Psoas muscle (tissue), 8 donors: ENCODE results near the gene TLCD3B. TPM values are rescaled to one million over a fixed set of nuclear protein-coding genes. Genes with fewer than 3 reads are reported as not detected.

Experiments used
- ATAC-seq, 4 donors: fragments of 200-7000 bp; cut with Tn5 transposase; one replicate each; pipeline ENCODE4 v1.9.1; 2020; ENCODE audit warnings: moderate library complexity in 3 of 4, mild to moderate bottlenecking in 2 of 4
- DNase-seq, 2 donors: peaks; one replicate each; pipeline ENCODE4 v3.0.0-alpha.2; 2020
- H3K27ac ChIP-seq: fragments of 200-600 bp; one replicate; pipeline ENCODE4 v1.8.0; 2022
- H3K27me3 ChIP-seq, 3 donors: fragments of 200-600 bp in 1 of 3; one replicate each; pipeline versions ENCODE4 v1.6.1 to v1.8.0; 2013 to 2022; ENCODE audit warnings: low read length in 2 of 3, mild to moderate bottlenecking in 2 of 3, moderate library complexity in 1 of 3; ENCODE audit not compliant: insufficient read depth in 3 of 3
- H3K36me3 ChIP-seq, 2 donors: fragments of 200-600 bp in 1 of 2; one replicate each; pipeline versions ENCODE4 v1.6.1 to v1.8.0; 2013 to 2022; ENCODE audit warnings: low read depth in 1 of 2, mild to moderate bottlenecking in 1 of 2, moderate library complexity in 1 of 2; ENCODE audit not compliant: insufficient read depth in 1 of 2
- H3K4me1 ChIP-seq: fragments of 200-600 bp; one replicate; pipeline ENCODE4 v1.8.0; 2022
- H3K4me3 ChIP-seq: fragments of 200-600 bp; one replicate; pipeline ENCODE4 v1.8.0; 2022; ENCODE audit warnings: mild to moderate bottlenecking
- H3K9me3 ChIP-seq: fragments of 200-600 bp; one replicate; pipeline ENCODE4 v1.8.0; 2022
- WGBS, 3 donors: extraction: QIAGEN DNeasy Blood & Tissue Kit; methylation state at CpG; one replicate each; pipeline versions ENCODE4 v1.1.6 to v1.1.7; 2013; 5-methylcytosine and 5-hydroxymethylcytosine counted together
- intact Hi-C, 2 donors: fragments of 100-400 bp; cut with DNase I; formaldehyde crosslinking; loops; one replicate each; pipeline versions ENCODE4 v1.11.0 to v1.14.2; 2022
- polyA plus RNA-seq, 3 donors: library from polyadenylated mRNA; stranded (reverse); fragments of 200-250 nt; gene quantifications; one replicate each; pipeline ENCODE4 v1.2.3, GENCODE V29; 2013
- total RNA-seq, 4 donors: library from RNA; stranded (reverse); fragmentation: NEBNext Ultra II Directional in 2 of 4; extraction: Animal tissue kit (Norgen Biotek cat#: 25700) in 2 of 4; gene quantifications; one replicate each; pipeline versions ENCODE4 v1.2.1 to v1.2.4, GENCODE V29; 2021 to 2023
- TF ChIP-seq, protein P1 (sequence below): fragments of 200-600 bp; IDR thresholded peaks from one replicate; pipeline ENCODE4 v1.8.0; 2022; ENCODE audit warnings: antibody characterized with exemption
- donor health status: healthy with polysubstance abuse.
- donor health status: DM: no; HTN: no; CAD: no; lungs with moderate emphysema.
- donor health status: Bipolar disorder and iron deficiency.
- donor health status: healthy.
- donor health status: DM: yes; HTN: yes; CAD: no.
- donor health status: DM: no; HTN: no; CAD: no.
- donor health status: DM: no; HTN: no; CAD: no.
- donor health status: DM: yes; HTN: yes; CAD: no.

The TLCD3B gene
- total and polyA plus RNA-seq, 7 donors = 0.13 to 1.9 (median 0.22) TPM

DNA sequence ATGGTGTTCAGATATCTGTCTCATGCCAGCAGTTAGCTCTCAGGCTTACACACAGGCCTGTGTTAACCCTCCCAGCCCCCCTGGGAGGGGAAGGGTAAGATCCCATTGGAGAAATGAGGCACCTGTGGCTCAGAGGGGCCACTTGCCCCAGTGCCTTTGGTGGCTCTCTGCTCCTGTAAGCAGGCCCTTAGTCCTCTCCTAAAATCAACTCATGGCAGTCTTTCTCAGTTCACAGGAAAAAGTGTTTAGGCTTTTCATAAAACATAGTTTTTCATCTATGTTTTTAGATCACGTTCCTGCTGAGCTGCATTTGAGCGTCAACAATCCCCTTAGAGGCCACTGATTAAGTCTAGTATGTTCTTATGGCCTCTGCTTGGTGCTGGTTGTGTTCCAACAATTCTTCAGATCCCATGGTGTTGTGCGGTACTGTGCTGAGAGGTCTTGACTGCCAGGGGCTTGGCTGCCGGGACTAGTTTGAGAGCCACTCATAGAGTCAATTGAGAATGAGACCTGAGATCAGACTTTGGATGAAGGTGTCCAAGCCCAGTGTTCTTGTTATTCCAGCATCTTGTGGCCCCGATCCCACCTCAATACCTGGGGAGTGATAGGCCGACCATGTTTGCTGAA, 46.8 kb downstream of the TLCD3B start:
- Histone ChIP-seq H3K27me3 (no peaks in the 10 kb centered on the region), H3K9me3 (no peaks in the 10 kb centered on the region), H3K4me3 (no peak overlapping the region), H3K27ac (no peak overlapping the region), H3K36me3 (peaks cover 20 to 100% of the 10 kb centered on the region in 2 donors), H3K4me1 (no peaks in the 10 kb centered on the region)
- TF ChIP-seq, protein P1, sequence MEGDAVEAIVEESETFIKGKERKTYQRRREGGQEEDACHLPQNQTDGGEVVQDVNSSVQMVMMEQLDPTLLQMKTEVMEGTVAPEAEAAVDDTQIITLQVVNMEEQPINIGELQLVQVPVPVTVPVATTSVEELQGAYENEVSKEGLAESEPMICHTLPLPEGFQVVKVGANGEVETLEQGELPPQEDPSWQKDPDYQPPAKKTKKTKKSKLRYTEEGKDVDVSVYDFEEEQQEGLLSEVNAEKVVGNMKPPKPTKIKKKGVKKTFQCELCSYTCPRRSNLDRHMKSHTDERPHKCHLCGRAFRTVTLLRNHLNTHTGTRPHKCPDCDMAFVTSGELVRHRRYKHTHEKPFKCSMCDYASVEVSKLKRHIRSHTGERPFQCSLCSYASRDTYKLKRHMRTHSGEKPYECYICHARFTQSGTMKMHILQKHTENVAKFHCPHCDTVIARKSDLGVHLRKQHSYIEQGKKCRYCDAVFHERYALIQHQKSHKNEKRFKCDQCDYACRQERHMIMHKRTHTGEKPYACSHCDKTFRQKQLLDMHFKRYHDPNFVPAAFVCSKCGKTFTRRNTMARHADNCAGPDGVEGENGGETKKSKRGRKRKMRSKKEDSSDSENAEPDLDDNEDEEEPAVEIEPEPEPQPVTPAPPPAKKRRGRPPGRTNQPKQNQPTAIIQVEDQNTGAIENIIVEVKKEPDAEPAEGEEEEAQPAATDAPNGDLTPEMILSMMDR = no peak
- WGBS, 3 donors = 75 to 94% (median 82%) methylated on average over 6 of the region's 6 CpGs
- no peak for DNase-seq
- intact Hi-C loops = loop anchor here in 1 of 2 donors (1.0 kb wide), 1 partner anchor 9 kb away; no protein-coding TSS in a partner anchor
- no peak for ATAC-seq

DNA sequence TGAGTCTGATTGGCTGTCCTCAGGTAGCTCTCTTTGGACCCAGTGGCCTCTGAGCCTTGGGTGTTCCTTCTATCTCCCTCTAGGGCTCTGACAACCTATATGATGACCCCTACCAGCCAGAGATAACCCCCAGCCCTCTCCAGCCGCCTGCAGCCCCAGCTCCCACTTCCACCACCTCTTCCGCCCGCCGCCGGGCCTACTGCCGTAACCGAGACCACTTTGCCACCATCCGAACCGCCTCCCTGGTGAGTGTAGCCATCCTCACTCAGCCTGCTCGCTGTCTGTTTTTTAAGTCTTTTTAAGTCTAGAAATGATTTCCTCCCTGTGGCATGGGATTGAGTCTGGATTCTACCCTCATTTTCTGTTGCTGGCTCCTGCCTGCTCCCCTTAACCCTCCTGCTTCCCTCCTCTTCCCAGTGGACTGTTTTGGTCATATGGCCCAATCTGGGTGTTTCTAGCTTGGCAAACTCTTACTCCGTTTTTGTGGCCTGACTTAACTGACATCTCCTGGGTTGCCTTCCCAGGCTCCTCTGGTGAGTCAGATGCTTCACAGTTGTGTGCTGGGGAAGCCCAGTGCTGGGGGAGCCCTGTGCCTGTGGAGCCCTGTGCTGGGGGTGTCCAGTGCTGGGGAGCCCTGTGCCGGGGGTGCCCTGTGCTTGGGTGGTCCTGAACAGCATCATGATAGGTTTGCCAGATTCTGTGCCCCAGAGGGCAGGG, 47.5 kb downstream of the TLCD3B start:
- intact Hi-C loops = loop anchor here in 1 of 2 donors (1.0 kb wide), 1 partner anchor 8 kb away; no protein-coding TSS in a partner anchor
- no peak overlapping the region for H3K4me3 ChIP-seq

GRCh38 chr16:29982560-29983419, 48.3 kb downstream of the TLCD3B start:
- Histone ChIP-seq H3K4me1 (no peaks in the 10 kb centered on the region), H3K9me3 (no peaks in the 10 kb centered on the region), H3K27me3 (no peaks in the 10 kb centered on the region), H3K4me3 (no peak overlapping the region), H3K27ac (no peak overlapping the region), H3K36me3 (peaks cover 20 to 100% of the 10 kb centered on the region in 2 donors)
- TF ChIP-seq, protein P1 = no peak
- WGBS, 3 donors = 86 to 88% (median 86%) methylated on average over 20 to 24 of the region's 24 CpGs
- ATAC-seq (no peak), DNase-seq (no peak)
- intact Hi-C loops = no loop called here

More for the DNA sequence above, 47.5 kb downstream of the TLCD3B start:
- no peak overlapping the region for H3K27ac ChIP-seq
- TF ChIP-seq, protein P1 = no peak
- no peaks in the 10 kb centered on the region for H3K4me1 ChIP-seq
- WGBS, 3 donors = 84 to 96% (median 86%) methylated on average over 12 of the region's 12 CpGs
- H3K9me3 ChIP-seq = no peaks in the 10 kb centered on the region
- DNase-seq (no peak), ATAC-seq (no peak)
- peaks cover 20 to 100% of the 10 kb centered on the region in 2 donors for H3K36me3 ChIP-seq
- no peaks in the 10 kb centered on the region for H3K27me3 ChIP-seq

- intact Hi-C loops = loop anchor here (5.0 to 10.0 kb wide), 2 partner anchors 51 to 1746 kb away; partner anchors contain the start of gene KCTD13 (in 1 of the 2)
- H3K9me3 ChIP-seq = no peaks in the 10 kb centered on the region
- DNase-seq = no peak
- peaks cover 22% of the 10 kb centered on the region for H3K4me1 ChIP-seq
- WGBS, 3 donors = 82 to 89% (median 87%) methylated on average over 9 of the region's 9 CpGs
- no peaks in the 10 kb centered on the region for H3K27me3 ChIP-seq
- H3K36me3 ChIP-seq = peaks cover 4 to 64% of the 10 kb centered on the region in 2 donors
- TF ChIP-seq, protein P1 = no peak
- H3K4me3 ChIP-seq = no peak overlapping the region
- H3K27ac ChIP-seq = no peak overlapping the region
- ATAC-seq = no peak
Measured at GRCh38 chr16:29978564-29979270, 52.4 kb downstream of the TLCD3B start.
